Liver (tissue), 9 donors: ENCODE measurements around the gene BSDC1. TPM values are rescaled to one million over a fixed set of nuclear protein-coding genes. Genes with fewer than 3 reads are reported as not detected.

Source experiments
- DNase-seq: peaks from one replicate; pipeline ENCODE4 v3.0.0-alpha.2; 2017; ENCODE audit warnings: low spot score
- H3K27ac ChIP-seq, 2 donors: one replicate each; pipeline ENCODE4 v1.7.0; 2013; ENCODE audit warnings: inconsistent platforms in 2 of 2, low read length in 2 of 2, control low read depth in 1 of 2, low read depth in 1 of 2, mild to moderate bottlenecking in 1 of 2
- H3K27me3 ChIP-seq, 4 donors: one replicate each; pipeline versions ENCODE4 v1.6.1 to v1.7.0; 2013; ENCODE audit warnings: low read length in 3 of 4, inconsistent platforms in 1 of 4, mild to moderate bottlenecking in 1 of 4, moderate library complexity in 1 of 4; ENCODE audit not compliant: control insufficient read depth in 4 of 4, insufficient read depth in 4 of 4
- H3K36me3 ChIP-seq, 4 donors: one replicate each; pipeline versions ENCODE4 v1.6.1 to v1.7.0; 2013; ENCODE audit warnings: low read length in 3 of 4, mild to moderate bottlenecking in 3 of 4, low read depth in 1 of 4, moderate library complexity in 1 of 4; ENCODE audit not compliant: control insufficient read depth in 4 of 4, insufficient read depth in 3 of 4
- H3K4me1 ChIP-seq, 4 donors: one replicate each; pipeline versions ENCODE4 v1.6.1 to v1.7.0; 2013; ENCODE audit warnings: low read length in 3 of 4, mild to moderate bottlenecking in 3 of 4, moderate library complexity in 1 of 4; ENCODE audit not compliant: control insufficient read depth in 4 of 4, insufficient read depth in 4 of 4
- H3K4me3 ChIP-seq, 3 donors: one replicate each; pipeline versions ENCODE4 v1.6.1 to v1.7.0; 2013; ENCODE audit warnings: low read length in 3 of 3, control low read depth in 1 of 3, low read depth in 1 of 3, mild to moderate bottlenecking in 1 of 3
- H3K9ac ChIP-seq, 2 donors: one replicate each; pipeline ENCODE4 v1.7.0; 2013; ENCODE audit warnings: low read length in 2 of 2, mild to moderate bottlenecking in 2 of 2, moderate library complexity in 2 of 2, control low read depth in 1 of 2, low read depth in 1 of 2
- H3K9me3 ChIP-seq, 4 donors: one replicate each; pipeline versions ENCODE4 v1.6.1 to v1.7.0; 2013; ENCODE audit warnings: low read length in 3 of 4; ENCODE audit not compliant: control insufficient read depth in 4 of 4
- EGR1 ChIP-seq, 2 donors: IDR thresholded peaks; 2 replicates each; pipeline ENCODE4 v1.6.1; 2016 to 2018; ENCODE audit warnings: antibody characterized with exemption in 2 of 2, low read depth in 2 of 2
- FOXA1 ChIP-seq: IDR thresholded peaks from 2 replicates; pipeline ENCODE4 v1.6.1; 2016; ENCODE audit warnings: antibody characterized with exemption
- FOXA2 ChIP-seq: IDR thresholded peaks from 2 replicates; pipeline ENCODE4 v1.6.1; 2016; ENCODE audit warnings: antibody characterized with exemption
- GABPA ChIP-seq, 2 donors: IDR thresholded peaks in 1 of 2; conservative IDR thresholded peaks in 1 of 2; 2 replicates each; pipeline ENCODE4 v1.6.1; 2016; ENCODE audit warnings: antibody characterized with exemption in 2 of 2, mild to moderate bottlenecking in 1 of 2, moderate library complexity in 1 of 2
- HNF4A ChIP-seq, 2 donors: conservative IDR thresholded peaks; 2 replicates each; pipeline ENCODE4 v1.6.1; 2016; ENCODE audit warnings: antibody characterized with exemption in 2 of 2, mild to moderate bottlenecking in 2 of 2
- HNF4G ChIP-seq: IDR thresholded peaks from 2 replicates; pipeline ENCODE4 v1.6.1; 2016; ENCODE audit warnings: antibody characterized with exemption
- JUND ChIP-seq, 2 donors: IDR thresholded peaks; 2 replicates each; pipeline ENCODE4 v1.6.1; 2016; ENCODE audit warnings: antibody characterized with exemption in 2 of 2
- NR2F2 ChIP-seq: IDR thresholded peaks from 2 replicates; pipeline ENCODE4 v1.6.1; 2016; ENCODE audit warnings: antibody characterized with exemption
- RXRA ChIP-seq, 2 donors: IDR thresholded peaks; 2 replicates each; pipeline ENCODE4 v1.6.1; 2017 to 2018; ENCODE audit warnings: antibody characterized with exemption in 2 of 2, mild to moderate bottlenecking in 1 of 2
- SP1 ChIP-seq: IDR thresholded peaks from 2 replicates; pipeline ENCODE4 v1.6.1; 2018; ENCODE audit warnings: antibody characterized with exemption, mild to moderate bottlenecking
- TAF1 ChIP-seq: conservative IDR thresholded peaks from 2 replicates; pipeline ENCODE4 v1.6.1; 2016; ENCODE audit warnings: antibody characterized with exemption, mild to moderate bottlenecking
- YY1 ChIP-seq: IDR thresholded peaks from 2 replicates; pipeline ENCODE4 v1.6.1; 2016; ENCODE audit warnings: antibody characterized with exemption, mild to moderate bottlenecking
- WGBS: extraction: QIAGEN DNeasy Blood & Tissue Kit; methylation state at CpG from one replicate; pipeline ENCODE4 v1.1.7; 2013; 5-methylcytosine and 5-hydroxymethylcytosine counted together
- polyA plus RNA-seq, 2 donors: library from polyadenylated mRNA; stranded (reverse) in 1 of 2; unstranded in 1 of 2; fragments of 200-250 nt in 1 of 2; fragments of >200 nt in 1 of 2; fragmentation: Nextera tagmentation in 1 of 2; extraction: Ambion mirVana in 1 of 2; gene quantifications; one replicate each; pipeline versions ENCODE4 v1.2.1 to v1.2.3, GENCODE V29; 2013 to 2015
- total RNA-seq, 2 donors: library from RNA; depleted of rRNA; stranded (reverse); fragments of >200 nt; gene quantifications; one replicate each; pipeline ENCODE4 v1.2.3, GENCODE V29; 2014
- TF ChIP-seq, protein P1 (sequence below): IDR thresholded peaks from 2 replicates; pipeline ENCODE4 v1.6.1; 2016; ENCODE audit warnings: antibody characterized with exemption
- TF ChIP-seq, protein P2 (sequence below): IDR thresholded peaks from 2 replicates; pipeline ENCODE4 v1.6.1; 2016; ENCODE audit warnings: antibody characterized with exemption, mild to moderate bottlenecking
- TF ChIP-seq, protein P3 (sequence below): fragments of 150-350 bp; IDR thresholded peaks from 2 replicates; pipeline ENCODE4 v1.5.1; 2017; ENCODE audit warnings: improper control_type of control experiment, low read depth, low read length; ENCODE audit not compliant: missing input control
- TF ChIP-seq, protein P4 (sequence below): IDR thresholded peaks from 2 replicates; pipeline ENCODE4 v1.6.1; 2016; ENCODE audit warnings: antibody characterized with exemption
- donor health status: healthy.
- donor health status: healthy.
- donor health status: healthy.
- donor health status: healthy.
- donor health status: healthy.

The BSDC1 gene
- total and polyA plus RNA-seq, 4 donors: 40.0 to 65.9 (median 52.0) TPM

DNA sequence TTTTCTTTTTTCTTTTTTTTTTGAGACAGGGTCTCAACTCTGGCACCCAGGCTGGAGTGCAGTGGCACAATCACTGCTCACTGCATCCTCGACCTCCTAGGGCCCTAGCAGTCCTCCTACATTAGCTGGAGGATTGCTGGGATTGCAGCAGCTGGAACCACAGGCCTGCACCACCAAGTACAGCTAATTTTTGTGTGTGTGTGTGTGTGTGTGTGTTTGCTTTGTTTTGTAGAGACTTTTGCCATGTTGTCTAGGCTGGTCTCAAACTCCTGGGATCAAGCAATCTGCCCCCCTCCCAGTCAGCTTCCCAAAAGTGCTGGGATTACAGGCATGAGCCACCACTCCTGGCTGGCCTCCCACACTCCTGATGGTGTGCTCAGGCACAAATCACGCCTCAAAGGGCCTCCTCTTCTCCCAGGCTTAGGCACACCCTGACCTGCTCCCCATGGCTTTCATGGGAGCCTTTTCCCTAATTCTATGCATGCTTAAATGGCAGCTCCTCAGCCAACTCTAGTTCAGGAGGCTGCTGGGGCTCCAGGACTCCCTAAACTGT is 41.3 kb downstream of the BSDC1 start:
- Histone ChIP-seq H3K36me3 (no peaks in the 10 kb centered on the region), H3K4me1 (peaks cover 7 to 39% (median 18%) of the 10 kb centered on the region in 4 donors), H3K27me3 (no peaks in the 10 kb centered on the region), H3K9ac (no peak overlapping the region), H3K9me3 (no peaks in the 10 kb centered on the region), H3K27ac (peak overlapping the region; percentile 40 to 45), H3K4me3 (no peak overlapping the region)
- no peak for TF ChIP-seq FOXA1
- no peak for TF ChIP-seq EGR1 (IDR thresholded peaks at IDR 0.05; ENCODE audit: low read depth in 2 of 2)
- no peak for TF ChIP-seq NR2F2
- no peak for TF ChIP-seq FOXA2
- WGBS: 90% methylated on average over 2 of the region's 2 CpGs
- DNase-seq: no peak

DNA sequence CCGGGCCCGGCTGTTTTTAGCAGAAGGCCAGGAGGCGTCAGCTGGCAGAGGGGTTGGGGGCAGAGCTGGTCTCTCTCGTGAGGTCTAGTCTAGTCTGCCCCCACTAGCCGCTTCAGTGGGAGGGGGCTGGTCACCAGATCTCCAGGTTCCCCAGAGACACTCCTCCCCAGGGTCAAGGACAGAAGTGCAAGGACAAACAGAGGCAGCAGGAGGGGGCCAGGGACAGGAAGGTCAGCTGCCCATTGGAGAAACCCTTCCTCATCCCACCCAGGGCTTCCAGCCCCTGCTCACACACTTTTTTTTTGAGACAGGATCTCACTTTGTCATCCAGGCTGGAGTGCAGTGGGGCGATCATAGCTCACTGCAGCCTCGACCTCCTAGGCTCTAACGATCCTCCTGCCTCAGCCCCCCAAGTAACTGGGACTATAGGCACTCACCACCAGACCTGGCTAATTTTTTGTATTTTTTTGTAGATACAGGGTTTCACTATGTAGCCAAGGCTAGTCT is 41.9 kb downstream of the BSDC1 start:
- Histone ChIP-seq H3K27me3 (no peaks in the 10 kb centered on the region), H3K36me3 (no peaks in the 10 kb centered on the region), H3K9ac (peak overlapping the region; percentile 50 to 82), H3K9me3 (no peaks in the 10 kb centered on the region), H3K4me1 (peaks cover 7 to 39% (median 17%) of the 10 kb centered on the region in 4 donors), H3K4me3 (peak overlapping the region in 2 of 3 donors; percentile 70 to 79), H3K27ac (peak overlapping the region; percentile 91)
- no peak for DNase-seq
- TF ChIP-seq SP1 (no peak), HNF4G (no peak), YY1 (no peak), HNF4A (conservative IDR thresholded peaks at IDR 0.05) (no peak), FOXA1 (no peak), RXRA (IDR thresholded peaks at IDR 0.05) (no peak), GABPA (IDR thresholded peaks at IDR 0.05 in 1 of 2, conservative IDR thresholded peaks at IDR 0.05 in 1 of 2) (no peak), EGR1 (IDR thresholded peaks at IDR 0.05; ENCODE audit: low read depth in 2 of 2) (no peak), JUND (IDR thresholded peaks at IDR 0.05) (no peak), TAF1 (no peak)
- TF ChIP-seq, protein P1, sequence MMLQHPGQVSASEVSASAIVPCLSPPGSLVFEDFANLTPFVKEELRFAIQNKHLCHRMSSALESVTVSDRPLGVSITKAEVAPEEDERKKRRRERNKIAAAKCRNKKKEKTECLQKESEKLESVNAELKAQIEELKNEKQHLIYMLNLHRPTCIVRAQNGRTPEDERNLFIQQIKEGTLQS: no peak
- TF ChIP-seq, protein P2, sequence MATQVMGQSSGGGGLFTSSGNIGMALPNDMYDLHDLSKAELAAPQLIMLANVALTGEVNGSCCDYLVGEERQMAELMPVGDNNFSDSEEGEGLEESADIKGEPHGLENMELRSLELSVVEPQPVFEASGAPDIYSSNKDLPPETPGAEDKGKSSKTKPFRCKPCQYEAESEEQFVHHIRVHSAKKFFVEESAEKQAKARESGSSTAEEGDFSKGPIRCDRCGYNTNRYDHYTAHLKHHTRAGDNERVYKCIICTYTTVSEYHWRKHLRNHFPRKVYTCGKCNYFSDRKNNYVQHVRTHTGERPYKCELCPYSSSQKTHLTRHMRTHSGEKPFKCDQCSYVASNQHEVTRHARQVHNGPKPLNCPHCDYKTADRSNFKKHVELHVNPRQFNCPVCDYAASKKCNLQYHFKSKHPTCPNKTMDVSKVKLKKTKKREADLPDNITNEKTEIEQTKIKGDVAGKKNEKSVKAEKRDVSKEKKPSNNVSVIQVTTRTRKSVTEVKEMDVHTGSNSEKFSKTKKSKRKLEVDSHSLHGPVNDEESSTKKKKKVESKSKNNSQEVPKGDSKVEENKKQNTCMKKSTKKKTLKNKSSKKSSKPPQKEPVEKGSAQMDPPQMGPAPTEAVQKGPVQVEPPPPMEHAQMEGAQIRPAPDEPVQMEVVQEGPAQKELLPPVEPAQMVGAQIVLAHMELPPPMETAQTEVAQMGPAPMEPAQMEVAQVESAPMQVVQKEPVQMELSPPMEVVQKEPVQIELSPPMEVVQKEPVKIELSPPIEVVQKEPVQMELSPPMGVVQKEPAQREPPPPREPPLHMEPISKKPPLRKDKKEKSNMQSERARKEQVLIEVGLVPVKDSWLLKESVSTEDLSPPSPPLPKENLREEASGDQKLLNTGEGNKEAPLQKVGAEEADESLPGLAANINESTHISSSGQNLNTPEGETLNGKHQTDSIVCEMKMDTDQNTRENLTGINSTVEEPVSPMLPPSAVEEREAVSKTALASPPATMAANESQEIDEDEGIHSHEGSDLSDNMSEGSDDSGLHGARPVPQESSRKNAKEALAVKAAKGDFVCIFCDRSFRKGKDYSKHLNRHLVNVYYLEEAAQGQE: no peak
- TF ChIP-seq, protein P3, sequence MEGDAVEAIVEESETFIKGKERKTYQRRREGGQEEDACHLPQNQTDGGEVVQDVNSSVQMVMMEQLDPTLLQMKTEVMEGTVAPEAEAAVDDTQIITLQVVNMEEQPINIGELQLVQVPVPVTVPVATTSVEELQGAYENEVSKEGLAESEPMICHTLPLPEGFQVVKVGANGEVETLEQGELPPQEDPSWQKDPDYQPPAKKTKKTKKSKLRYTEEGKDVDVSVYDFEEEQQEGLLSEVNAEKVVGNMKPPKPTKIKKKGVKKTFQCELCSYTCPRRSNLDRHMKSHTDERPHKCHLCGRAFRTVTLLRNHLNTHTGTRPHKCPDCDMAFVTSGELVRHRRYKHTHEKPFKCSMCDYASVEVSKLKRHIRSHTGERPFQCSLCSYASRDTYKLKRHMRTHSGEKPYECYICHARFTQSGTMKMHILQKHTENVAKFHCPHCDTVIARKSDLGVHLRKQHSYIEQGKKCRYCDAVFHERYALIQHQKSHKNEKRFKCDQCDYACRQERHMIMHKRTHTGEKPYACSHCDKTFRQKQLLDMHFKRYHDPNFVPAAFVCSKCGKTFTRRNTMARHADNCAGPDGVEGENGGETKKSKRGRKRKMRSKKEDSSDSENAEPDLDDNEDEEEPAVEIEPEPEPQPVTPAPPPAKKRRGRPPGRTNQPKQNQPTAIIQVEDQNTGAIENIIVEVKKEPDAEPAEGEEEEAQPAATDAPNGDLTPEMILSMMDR: no peak
- TF ChIP-seq, protein P4, sequence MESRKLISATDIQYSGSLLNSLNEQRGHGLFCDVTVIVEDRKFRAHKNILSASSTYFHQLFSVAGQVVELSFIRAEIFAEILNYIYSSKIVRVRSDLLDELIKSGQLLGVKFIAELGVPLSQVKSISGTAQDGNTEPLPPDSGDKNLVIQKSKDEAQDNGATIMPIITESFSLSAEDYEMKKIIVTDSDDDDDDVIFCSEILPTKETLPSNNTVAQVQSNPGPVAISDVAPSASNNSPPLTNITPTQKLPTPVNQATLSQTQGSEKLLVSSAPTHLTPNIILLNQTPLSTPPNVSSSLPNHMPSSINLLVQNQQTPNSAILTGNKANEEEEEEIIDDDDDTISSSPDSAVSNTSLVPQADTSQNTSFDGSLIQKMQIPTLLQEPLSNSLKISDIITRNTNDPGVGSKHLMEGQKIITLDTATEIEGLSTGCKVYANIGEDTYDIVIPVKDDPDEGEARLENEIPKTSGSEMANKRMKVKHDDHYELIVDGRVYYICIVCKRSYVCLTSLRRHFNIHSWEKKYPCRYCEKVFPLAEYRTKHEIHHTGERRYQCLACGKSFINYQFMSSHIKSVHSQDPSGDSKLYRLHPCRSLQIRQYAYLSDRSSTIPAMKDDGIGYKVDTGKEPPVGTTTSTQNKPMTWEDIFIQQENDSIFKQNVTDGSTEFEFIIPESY: no peak
- 46% methylated on average over 8 of the region's 8 CpGs for WGBS
